ENCODE data around the gene DMD.

DMD gene

GRCh38 chrX:32195611-32196010, 1015.7 kb downstream of the DMD start:
- TF ChIP-seq, protein P1, sequence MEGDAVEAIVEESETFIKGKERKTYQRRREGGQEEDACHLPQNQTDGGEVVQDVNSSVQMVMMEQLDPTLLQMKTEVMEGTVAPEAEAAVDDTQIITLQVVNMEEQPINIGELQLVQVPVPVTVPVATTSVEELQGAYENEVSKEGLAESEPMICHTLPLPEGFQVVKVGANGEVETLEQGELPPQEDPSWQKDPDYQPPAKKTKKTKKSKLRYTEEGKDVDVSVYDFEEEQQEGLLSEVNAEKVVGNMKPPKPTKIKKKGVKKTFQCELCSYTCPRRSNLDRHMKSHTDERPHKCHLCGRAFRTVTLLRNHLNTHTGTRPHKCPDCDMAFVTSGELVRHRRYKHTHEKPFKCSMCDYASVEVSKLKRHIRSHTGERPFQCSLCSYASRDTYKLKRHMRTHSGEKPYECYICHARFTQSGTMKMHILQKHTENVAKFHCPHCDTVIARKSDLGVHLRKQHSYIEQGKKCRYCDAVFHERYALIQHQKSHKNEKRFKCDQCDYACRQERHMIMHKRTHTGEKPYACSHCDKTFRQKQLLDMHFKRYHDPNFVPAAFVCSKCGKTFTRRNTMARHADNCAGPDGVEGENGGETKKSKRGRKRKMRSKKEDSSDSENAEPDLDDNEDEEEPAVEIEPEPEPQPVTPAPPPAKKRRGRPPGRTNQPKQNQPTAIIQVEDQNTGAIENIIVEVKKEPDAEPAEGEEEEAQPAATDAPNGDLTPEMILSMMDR (IDR thresholded peaks at IDR 0.05; ENCODE audit: control insufficient read depth, extremely low read depth, insufficient read depth) = no peak
- DNase-seq (ENCODE audit: low read depth) = no peak
- H3K4me3 ChIP-seq (ENCODE audit: low read depth, low read length) = no peak overlapping the region

DNA sequence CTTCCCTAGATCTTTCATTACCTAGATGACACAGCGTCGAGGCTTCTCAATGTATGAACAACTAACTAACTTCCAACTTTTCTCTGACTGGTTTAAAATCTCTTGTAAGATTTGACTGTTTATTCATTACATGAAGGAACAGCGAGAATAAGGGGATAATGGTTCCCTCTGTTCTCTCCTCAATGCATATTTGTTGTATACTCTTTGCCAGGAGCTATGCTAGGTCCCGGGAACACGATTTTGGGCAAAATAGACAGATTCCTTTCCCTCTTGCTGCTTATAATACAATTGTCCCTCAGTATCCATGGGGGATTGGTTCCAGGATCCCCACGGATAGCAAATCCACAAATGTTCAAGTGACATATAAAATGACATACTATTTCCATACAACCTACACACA, 1020.0 kb downstream of the DMD start:
- DNase-seq (ENCODE audit: low read depth) = no peak
- TF ChIP-seq, protein P1 (IDR thresholded peaks at IDR 0.05; ENCODE audit: control insufficient read depth, extremely low read depth, insufficient read depth) = no peak
- H3K4me3 ChIP-seq (ENCODE audit: low read depth, low read length) = no peak overlapping the region

DNA sequence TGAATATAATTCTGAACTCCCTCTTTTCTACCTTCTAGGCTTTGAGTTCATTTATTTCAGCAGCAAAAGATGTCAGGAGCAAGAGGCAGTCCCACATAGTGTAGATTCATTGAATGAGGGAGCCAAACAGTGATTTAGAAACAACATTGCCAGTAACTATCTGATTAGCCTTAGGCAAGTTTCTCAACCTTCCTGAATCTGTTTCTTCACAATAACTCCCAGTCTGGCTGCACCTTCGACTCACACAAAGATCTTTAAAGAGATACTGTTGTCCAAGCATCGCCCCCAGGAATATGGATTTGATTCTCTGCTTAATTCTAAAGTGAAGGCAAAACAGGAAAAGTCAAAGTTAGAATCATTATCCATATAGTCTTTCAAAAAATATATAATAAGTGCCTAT, 1026.2 kb downstream of the DMD start:
- TF ChIP-seq, protein P1 (IDR thresholded peaks at IDR 0.05; ENCODE audit: control insufficient read depth, extremely low read depth, insufficient read depth) = no peak
- DNase-seq (ENCODE audit: low read depth) = no peak
- H3K4me3 ChIP-seq (ENCODE audit: low read depth, low read length) = no peak overlapping the region

DNA sequence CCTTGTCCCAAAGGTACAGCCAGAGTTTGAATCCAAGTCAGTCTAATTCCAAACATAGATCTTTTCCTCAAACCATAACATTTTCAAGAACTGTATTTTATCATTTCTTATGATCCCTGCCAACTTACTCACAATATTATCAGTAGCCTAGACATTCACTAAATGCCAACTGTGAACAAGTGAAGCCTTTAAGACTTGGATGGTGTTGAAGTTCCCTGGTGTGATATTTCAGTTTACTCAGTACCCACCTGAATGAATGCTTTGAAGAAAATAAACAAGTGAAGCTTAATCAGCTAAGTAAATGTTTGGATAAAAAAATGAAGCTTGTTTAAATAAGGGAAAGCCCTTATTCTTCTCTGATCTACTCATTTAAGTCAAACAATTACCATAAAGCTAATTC, 1028.3 kb downstream of the DMD start:
- DNase-seq (ENCODE audit: low read depth) = no peak
- no peak overlapping the region for H3K4me3 ChIP-seq (ENCODE audit: low read depth, low read length)
- TF ChIP-seq, protein P1 (IDR thresholded peaks at IDR 0.05; ENCODE audit: control insufficient read depth, extremely low read depth, insufficient read depth) = no peak

GRCh38 chrX:32176510-32176909, 1034.8 kb downstream of the DMD start:
- TF ChIP-seq, protein P1 (IDR thresholded peaks at IDR 0.05; ENCODE audit: control insufficient read depth, extremely low read depth, insufficient read depth) = no peak
- no peak overlapping the region for H3K4me3 ChIP-seq (ENCODE audit: low read depth, low read length)
- DNase-seq (ENCODE audit: low read depth) = no peak

DNA sequence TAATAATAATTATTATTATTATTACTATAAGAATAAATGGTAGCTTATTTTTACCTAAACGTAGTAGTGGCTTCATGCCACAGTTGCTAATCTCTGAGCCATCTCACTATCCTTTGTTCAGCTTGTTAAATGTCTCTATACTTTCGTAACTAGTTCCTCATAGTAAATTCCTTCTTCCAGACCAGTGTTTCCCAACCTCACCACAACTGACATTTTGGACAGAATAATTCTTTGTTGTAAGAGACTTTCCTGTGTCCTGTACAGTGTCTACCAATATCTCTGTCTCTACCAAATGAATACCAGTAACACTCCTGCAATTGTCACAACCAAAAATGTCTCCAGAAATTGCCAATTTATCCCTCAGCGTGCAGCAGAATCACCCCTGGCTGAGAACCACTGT, 1040.9 kb downstream of the DMD start:
- no peak for DNase-seq (ENCODE audit: low read depth)
- TF ChIP-seq, protein P1 (IDR thresholded peaks at IDR 0.05; ENCODE audit: control insufficient read depth, extremely low read depth, insufficient read depth) = no peak
- H3K4me3 ChIP-seq (ENCODE audit: low read depth, low read length) = no peak overlapping the region

DNA sequence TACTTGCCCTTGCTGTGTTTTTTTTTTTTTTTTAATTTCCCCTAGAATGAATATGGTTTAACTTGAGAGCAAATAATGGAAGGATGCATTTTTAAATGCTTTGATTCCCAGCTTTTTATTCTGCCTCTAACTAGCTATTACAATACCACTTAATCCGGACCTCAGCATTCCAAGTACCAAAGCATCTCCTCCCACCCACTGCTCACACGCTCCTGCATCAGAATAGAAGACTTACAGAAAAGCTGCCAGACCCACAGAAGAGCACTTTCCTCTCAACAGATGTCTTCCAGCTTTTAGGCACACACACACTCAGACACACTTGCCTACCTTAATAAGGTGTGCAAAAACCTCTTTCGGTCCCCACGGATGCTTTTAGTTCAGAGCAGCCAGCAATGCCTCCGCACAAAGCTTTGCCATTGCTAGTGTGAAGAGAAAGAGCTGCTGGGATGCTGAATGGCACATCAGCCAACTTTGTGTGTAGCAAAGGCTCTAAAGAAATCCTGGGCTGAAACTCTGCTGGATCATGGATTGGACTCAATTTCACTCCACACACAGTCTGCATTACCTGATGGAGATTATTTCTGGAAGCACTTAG, 1056.2 kb downstream of the DMD start:
- TF ChIP-seq, protein P1 (IDR thresholded peaks at IDR 0.05; ENCODE audit: control insufficient read depth, extremely low read depth, insufficient read depth) = no peak
- no peak overlapping the region for H3K4me3 ChIP-seq (ENCODE audit: low read depth, low read length)
- DNase-seq (ENCODE audit: low read depth) = no peak
